HG03064 (cell line): ENCODE data around the gene SUGCT.
"Not testable (repeated sequence)": the region's sequence is repeated elsewhere in the genome, so short reads cannot be mapped to it uniquely, and the experiment has no call there.

ENCODE experiments used
- ATAC-seq: cut with Tn5 transposase; IDR thresholded peaks from one replicate; pipeline ENCODE4 v1.9.1; 2021; ENCODE audit warnings: low read depth; ENCODE audit not compliant: unreplicated experiment

SUGCT gene

DNA sequence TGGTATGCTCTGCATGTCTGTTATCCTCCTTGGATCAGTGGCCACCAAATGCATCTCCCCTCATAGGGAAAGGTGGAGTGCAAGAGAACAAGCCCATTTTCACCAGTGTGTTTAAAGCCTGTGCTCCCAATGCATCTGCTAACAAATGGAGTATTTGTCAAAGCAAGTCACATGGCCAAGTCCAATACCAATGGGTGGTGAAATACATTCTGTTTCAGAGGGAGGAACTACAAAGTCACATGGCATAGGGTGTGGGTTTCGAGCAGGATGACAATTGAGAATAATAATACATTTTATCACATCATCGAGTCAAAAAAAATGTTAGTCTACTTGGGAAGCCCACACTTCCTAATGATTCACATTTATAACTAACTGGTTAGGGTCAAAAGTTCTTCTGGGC lies 62.7 kb downstream of the SUGCT start:
- no peak for ATAC-seq

DNA sequence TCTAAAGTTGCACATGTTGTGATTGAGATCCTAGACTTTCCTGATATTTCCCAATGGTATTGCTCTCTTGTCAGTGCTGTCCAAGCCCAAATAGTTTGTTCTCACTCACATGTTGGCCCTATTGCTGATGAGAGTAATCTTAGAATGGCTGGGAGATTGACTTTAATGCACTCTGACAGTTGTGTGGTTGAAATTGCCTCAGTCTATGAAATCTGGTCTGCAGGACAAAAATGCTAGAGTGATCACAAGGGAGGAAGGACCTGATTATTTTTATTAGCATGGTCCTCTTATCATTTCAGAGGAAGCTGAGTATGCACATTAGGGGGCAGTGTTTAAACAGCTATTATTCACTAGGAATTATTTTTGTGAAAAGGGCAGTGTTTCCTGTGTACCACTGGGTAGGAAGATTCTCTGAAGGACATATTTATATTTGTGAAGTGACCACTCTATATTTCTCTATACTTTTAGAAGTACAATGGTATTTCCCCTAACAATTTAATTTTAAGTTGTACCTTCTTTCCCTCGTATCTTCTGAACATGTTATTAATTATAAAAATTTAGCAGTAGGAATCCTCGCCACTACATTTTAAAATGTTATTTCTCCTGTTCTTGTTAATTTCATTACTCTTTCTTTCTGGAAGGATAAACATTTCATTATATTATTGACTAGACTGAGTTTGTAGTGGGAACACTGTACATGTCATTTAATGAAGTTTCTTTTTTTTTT lies 64.4 kb downstream of the SUGCT start:
- ATAC-seq: no peak

DNA sequence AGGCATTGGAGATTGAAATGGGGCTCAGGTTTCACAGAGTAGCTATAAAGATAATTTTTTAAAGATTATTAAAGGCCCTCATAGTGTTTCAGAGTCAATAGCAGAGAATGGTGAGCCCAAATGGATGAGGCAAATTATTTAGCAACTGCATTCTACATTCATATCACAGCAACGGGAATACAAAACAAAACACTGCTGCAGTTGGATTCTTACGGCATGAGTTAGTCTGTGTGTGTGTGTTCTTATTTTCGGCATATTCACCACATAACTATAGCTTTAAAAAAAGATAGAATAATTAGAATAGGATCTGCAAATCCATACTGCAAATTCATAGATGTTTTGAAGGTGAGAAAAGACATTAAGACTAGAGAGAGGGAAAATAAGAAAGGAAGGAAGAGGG lies 66.0 kb downstream of the SUGCT start:
- no peak for ATAC-seq

DNA sequence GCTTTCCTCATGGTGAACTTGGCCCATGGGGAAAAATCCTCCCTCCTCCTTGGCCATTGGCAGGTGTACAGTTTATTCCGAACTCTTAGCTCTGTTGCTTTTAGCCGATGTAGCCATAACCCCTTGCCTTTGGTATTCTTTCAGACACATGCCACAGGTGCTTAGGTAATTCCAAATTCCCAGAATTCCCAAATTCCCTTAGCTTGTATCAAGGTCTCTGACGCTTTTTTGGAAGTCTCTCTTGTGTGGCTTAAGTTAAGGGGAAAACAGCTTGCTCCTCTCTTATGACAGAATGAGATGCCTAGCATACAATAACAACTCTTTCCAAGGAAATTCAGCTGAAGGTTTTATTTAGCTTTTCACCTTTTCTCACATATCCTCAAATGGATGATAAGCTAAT lies 68.0 kb downstream of the SUGCT start:
- no peak for ATAC-seq

DNA sequence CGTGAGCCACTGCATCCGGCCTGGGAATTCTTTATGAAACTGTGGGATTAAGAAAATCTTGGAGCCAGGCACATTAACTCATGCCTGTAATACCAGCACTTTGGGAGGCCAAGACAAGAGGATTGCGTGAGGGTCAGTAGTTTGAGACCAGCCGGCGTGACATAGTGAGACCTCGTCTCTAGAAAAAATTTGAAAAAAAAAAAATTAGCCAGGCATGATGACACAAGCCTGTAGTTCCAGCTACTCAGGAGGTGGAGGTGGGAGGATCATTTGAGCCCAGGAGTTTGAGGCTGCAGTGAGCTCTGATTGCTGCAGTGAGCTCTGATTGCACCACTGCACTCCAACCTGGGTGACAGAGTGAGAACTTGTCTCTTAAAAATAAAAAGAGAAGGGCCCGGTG lies 69.8 kb downstream of the SUGCT start:
- no peak for ATAC-seq

DNA sequence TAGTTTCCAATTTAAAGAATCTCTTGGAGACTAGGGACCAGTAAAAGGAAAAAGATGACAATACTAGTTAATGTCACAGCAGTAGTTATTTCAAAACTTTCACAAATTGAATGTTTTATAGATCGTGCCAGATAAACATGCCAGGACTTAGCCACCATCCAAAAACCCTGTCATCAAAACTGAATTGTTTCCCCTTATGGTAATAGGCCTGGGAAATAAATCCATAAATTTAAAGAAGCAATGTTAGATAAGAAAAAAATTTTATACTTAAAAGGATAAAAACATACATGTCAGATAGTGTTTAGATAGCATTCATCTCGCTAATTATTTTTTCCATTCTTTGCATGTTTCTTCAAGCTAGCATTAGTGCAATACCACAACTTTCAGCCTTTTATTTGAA lies 71.2 kb downstream of the SUGCT start:
- ATAC-seq: no peak

DNA sequence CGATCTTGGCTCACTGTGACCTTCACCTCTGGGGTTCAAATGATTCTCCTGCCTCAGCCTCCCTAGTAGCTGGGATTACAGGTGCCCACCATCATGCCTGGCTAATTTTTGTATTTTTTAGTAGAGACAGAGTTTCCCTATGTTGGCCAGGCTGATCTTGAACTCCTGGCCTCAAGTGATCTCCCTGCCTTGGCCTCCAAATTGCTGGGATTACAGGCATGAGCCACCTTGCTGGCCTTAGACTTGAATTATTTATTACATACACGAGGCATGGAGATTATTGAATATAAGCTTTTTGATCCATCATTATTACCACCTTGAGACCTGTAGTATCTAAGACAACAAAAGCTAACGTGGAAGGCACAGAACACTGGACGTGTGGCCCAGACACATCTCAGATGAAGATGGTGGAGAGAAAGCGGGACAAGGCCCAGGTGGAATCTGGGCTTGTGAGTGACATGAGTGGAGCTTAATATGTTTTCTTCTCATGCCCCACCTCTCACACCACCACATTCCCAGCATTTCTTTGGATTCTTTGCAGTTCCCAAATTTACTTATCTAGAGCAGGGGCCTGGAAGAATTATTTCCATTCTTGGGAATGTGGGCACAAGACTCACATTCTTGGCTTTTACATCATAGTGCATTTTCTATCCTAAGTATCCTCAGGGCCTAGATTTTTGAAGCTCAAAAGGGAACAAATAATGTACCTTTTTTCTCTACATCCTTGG lies 76.6 kb downstream of the SUGCT start:
- no peak for ATAC-seq

DNA sequence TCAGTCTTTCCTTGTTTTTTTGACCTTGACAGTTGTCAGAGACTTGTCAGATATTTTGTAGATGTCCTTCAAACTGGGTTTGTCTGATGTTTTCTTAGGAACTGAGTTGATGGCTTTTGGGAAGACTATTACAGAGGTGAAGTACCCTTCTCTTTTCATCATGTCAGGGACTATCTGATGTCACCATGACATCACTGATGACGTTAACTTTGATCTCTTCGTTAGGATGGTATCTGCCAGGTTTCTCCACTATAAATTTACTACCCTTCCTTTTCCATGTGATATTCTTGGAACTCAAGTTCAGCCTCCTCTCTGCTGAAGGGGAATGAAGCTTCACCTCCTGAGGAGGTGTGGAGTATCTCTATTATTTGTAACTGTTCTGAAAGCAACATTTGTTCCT lies 78.5 kb downstream of the SUGCT start:
- ATAC-seq: no peak

DNA sequence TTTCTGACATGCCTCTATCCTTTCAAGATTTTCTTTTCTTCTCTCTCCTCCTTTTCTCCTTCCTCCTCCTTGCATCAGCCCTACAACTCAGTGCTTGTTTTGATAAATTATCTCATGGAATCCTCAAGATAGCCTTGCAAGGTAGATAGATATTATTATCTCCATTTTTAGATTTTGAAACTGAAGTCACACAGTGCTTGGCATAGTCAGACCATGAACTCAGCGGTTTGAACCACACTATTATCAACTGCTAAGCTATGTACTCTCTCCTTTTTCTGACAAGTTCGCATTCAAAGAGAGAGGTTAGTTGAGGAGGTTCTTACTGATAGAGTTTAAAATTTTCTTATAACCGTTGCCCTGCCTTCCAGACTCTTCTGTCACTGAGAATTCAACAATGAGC lies 79.1 kb downstream of the SUGCT start:
- no peak for ATAC-seq

DNA sequence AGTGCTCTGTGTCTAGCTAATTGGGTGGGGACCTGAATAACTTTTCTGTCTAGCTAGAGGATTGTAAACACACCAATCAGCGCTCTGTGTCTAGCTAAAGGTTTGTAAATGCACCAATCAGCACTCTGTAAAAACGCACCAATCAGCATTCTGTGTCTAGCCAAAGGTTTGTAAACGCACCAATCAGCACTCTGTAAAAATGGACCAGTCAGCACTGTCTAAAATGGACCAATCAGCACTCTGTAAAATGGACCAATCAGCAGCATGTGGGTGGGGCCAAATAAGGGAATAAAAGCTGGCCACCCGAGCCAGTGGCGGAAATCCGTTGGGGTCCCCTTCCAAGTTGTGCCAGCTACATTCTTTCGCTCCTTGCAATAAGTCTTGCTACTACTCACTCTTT lies 83.8 kb downstream of the SUGCT start:
- not testable (repeated sequence) for ATAC-seq

DNA sequence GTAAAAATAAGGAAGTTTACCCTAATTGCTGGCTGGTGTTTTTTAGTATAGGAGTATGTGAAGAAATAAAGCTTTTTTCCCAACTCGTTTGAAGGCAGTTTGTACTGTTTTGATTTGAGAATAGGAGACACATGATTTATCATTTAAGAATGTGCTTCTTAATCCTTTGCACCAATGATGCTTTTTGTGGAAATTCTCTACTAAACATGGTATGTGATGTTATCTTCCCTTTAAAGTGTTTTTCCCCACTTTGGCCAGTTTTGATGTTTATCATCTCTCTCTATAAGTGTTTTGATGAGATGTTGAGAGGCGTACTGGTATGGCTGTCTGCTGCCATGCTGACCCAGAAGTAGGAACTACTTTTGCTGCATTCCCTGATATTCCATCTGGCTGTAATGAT lies 85.1 kb downstream of the SUGCT start:
- ATAC-seq: no peak

DNA sequence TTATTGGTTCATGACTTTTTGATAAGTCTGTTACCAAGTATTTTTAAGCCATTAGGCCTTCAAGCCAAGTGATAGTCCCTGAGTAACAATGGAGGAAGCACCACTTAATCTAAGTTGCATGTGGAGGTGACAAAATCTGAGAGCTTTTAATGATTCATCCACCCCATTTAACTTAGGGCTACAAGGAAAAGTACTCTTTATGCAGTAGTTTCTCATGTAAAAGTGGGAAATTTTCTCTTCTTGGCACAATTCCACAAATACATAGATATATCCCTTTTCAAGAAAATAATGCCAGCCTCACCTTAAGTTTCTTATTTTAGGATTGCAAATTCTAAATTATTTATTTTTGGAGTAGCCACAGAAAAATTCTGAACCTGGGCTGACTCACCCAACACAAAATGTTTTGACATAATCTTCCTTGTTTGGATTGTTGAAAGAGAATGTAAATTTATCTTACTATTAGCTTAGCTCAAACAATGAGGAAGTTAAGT lies 85.7 kb downstream of the SUGCT start:
- no peak for ATAC-seq

DNA sequence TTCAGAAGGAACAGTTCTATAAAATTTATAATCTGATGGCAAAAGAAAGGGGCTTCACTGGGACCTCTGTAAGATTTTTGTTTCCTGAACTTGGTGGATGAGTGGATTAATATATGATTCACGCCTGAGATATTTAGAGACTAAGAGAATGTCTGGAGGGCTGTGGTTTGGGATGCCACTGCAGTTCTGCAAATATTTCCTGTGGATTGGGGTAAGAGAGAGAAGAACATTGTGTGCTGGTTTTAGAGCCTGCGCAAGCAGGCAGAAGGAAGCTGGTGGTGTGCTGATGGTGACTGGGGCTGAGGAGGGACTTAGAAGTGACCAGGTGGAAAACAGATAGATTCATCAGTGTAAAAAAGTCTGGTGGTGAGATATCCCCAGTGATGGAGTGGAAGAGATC lies 87.0 kb downstream of the SUGCT start:
- ATAC-seq: no peak

DNA sequence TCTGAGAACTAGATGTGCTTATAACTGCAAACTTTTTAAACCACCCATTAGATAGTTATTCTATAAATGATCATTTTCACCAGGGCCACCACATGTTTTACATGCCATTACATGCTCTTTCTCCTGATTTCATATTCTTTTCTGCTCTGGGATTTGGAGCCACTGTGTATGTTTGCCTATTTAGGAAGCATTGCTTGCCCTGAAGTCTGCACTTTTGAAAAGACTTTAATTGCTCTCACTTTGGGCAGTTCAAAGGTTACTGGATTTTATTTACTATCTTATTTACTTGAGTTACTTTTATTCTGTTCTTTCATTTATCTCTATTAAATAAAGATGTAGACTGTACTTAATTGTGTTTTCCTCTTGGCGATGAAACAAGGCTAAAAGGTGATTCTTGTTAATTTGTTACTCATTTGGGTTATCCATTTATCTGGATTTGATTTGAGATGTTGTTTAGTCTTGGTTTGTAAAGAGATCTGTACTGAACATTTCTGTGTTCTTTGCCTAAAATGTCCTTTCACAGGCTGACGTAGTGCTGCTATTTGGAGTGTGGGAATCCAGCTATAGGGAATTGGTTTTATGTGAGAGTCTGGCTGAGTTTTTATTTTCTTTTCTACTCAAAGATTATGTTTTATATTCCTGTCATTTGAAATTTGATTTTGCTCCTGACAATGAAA lies 88.8 kb downstream of the SUGCT start:
- ATAC-seq: no peak

DNA sequence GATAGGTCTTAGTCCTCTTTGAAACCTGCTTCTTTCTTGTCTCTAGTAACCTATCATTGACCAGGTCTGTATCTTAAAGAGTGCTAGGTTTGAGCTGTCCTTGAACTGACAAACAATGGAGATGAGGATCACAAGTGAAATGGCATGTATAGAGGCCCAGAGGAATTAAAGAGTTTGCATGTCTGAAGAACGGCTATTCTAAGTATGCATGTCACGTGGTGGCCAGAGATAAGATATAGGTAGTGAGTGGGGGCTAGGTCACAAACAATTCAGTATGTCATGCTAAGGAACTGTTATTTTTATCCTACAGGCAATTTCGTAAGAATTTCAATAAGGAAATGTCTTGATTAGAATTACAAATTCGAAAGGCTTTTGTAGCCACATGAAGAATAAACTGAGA lies 95.3 kb downstream of the SUGCT start:
- no peak for ATAC-seq

DNA sequence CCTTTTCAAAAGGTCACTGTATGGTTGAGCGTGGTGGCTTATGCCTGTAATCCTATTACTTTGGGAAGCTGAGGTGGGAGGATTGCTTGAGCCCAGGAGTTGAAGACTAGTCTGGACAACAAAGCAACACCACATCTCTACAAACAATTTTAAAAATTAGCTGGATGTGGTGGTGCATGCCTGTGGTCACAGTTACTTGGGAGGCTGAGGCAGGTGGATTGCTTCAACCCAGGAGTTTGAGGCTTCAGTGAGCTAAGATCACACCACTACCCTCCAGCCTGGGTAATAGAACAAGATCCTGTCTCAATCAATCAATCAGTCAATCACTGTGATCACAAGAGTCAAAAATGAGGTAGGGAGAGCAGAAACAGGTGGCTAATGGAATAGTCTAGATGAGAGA lies 97.0 kb downstream of the SUGCT start:
- no peak for ATAC-seq

DNA sequence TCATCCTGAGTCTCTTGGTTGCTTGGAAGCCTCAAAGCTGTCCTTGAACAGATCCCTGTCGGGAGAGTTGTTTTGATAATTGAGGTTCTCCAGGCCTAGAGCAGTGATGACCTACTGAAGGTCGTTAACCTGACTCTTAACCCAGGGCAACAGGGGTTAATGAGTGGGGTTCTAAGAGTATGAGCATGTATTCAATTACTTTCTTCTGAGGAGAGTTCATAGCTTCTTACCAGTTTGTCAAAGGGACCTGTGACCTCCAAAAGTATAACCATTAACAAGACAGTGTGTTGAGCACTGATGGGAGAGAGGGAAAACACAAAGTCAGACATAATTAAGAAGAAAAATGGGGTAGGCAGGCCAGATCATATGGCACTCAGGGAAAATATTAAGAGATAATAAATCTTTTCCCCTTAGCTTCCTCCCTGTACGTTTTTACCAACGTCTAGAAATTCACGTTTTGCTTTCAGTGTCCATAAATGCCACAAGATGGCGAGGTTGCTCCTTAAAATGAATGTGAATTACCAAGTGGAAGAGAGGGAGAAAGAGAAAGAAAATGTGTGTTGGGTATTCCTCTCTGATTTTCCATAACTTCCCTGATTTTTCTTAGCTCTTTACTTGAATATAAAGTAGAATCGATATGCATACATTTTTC lies 97.6 kb downstream of the SUGCT start:
- ATAC-seq: no peak

DNA sequence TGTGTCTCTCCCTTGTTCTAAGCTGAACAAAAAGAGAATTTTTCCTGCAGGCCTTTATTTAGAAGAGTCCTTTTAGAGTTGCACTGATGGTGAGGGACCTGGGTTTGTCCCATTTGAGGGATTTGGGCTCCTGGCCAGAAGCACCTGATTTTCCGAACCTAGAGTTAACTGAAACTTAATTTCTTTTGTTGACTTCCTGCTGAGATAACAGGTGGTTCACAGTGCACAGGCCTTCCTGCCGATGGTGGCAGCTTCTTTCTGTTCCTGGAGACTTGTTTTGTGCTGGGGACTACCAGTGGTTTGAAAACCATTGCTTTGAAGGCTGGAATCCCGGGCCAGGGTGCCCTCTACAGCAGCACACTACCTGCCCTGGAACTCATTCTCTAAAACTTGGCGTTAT lies 99.2 kb downstream of the SUGCT start:
- ATAC-seq: no peak

DNA sequence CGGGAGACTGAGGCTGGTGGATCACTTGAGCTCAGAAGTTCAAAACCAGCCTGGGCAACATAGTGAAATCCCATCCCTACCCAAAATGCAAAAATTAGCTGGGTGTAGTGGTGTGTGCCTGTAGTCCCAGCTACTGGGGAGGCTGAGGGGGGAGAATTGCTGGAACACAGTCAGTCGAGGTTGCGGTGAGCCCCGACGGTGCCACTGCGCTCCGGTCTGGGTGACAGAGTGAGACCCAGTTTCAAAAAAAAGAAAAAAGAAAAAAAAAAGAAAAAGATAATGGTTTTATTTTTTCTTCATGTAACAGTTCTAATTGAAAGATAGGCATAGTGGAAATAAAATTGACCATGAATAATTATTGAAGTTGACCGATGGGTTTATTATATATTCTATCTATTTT lies 99.9 kb downstream of the SUGCT start:
- ATAC-seq: no peak

DNA sequence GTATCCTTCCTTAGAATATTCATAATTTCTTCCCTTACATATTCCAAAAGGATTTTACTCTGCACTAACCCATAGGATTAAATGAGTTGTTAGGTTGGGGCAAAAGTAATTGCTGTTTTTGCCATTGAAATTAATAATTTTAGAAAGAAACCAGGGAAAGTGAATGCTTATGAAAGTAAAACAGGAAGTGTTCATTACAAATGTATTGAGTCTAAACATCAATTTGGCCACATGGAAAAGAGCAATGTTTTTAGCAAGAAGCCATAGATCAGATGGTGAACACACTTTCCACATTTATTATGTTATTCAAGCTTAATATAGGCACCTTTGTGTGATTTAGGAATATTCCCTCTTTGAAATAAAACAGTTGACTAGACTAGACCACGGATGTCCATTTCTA lies 102.9 kb downstream of the SUGCT start:
- no peak for ATAC-seq

DNA sequence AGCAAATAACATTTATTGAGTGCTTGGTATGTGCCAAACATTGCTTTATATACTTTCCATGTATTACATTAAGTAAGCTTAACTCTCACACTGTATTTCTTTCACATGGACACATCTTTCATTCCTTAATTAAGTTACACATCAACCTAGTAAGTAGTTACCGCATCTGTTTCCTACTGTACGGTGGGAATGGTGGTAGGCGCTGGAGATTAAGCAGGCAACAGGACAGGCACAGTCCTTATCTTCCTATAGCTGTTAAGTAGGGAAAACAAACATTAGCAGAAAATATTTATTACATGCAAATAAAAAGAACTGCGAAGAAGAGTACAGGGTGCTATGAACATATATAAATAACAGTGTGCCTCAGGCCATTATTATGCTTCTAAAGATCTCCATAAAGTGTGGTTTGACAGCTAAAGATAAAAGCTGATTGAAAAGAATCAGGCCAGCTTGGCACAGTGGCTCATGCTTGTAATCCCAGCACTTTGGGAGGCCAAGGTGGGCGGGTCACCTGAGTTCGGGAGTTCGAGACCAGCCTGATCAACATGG lies 105.0 kb downstream of the SUGCT start:
- ATAC-seq: no peak
